ENCODE results near the gene ETFA.

ETFA gene

GRCh38 chr15:76258460-76258859, 52.8 kb downstream of the ETFA start:
- no peak overlapping the region for H3K9ac ChIP-seq (ENCODE audit: low read length in 5 of 5)
- peaks cover 3 to 12% (median 9%) of the 10 kb centered on the region in 5 donors for H3K9me3 ChIP-seq (ENCODE audit: control insufficient read depth in 5 of 5, low read length in 5 of 5)
- peaks cover 11 to 50% (median 47%) of the 10 kb centered on the region in 5 donors for H3K36me3 ChIP-seq (ENCODE audit: control insufficient read depth in 5 of 5, insufficient read depth in 5 of 5, low read length in 5 of 5)
- H3K27me3 ChIP-seq (ENCODE audit: control insufficient read depth in 5 of 5, insufficient read depth in 4 of 5, low read length in 5 of 5) = no peaks in the 10 kb centered on the region
- H3K27ac ChIP-seq (ENCODE audit: low read depth, low read length) = no peak overlapping the region
- H3K4me1 ChIP-seq (ENCODE audit: control insufficient read depth in 5 of 5, insufficient read depth in 5 of 5, low read length in 5 of 5) = peaks cover 0 to 5% (median 0%) of the 10 kb centered on the region in 5 donors
- H3K4me3 ChIP-seq (ENCODE audit: low read depth in 1 of 5, low read length in 5 of 5) = no peak overlapping the region

- no peak overlapping the region for H3K4me3 ChIP-seq (ENCODE audit: low read depth in 1 of 5, low read length in 5 of 5)
- peaks cover 7 to 12% (median 8%) of the 10 kb centered on the region in 5 donors for H3K36me3 ChIP-seq (ENCODE audit: control insufficient read depth in 5 of 5, insufficient read depth in 5 of 5, low read length in 5 of 5)
- H3K9ac ChIP-seq (ENCODE audit: low read length in 5 of 5) = no peak overlapping the region
- peaks cover 0 to 3% (median 0%) of the 10 kb centered on the region in 5 donors for H3K9me3 ChIP-seq (ENCODE audit: control insufficient read depth in 5 of 5, low read length in 5 of 5)
- no peaks in the 10 kb centered on the region for H3K27me3 ChIP-seq (ENCODE audit: control insufficient read depth in 5 of 5, insufficient read depth in 4 of 5, low read length in 5 of 5)
- peaks cover 0 to 5% (median 0%) of the 10 kb centered on the region in 5 donors for H3K4me1 ChIP-seq (ENCODE audit: control insufficient read depth in 5 of 5, insufficient read depth in 5 of 5, low read length in 5 of 5)
- H3K27ac ChIP-seq (ENCODE audit: low read depth, low read length) = no peak overlapping the region
Observed at GRCh38 chr15:76253691-76254473, 57.4 kb downstream of the ETFA start.

- Histone ChIP-seq H3K9me3 (ENCODE audit: control insufficient read depth in 5 of 5, low read length in 5 of 5) (peaks cover 0 to 3% (median 0%) of the 10 kb centered on the region in 5 donors), H3K4me3 (ENCODE audit: low read depth in 1 of 5, low read length in 5 of 5) (no peak overlapping the region), H3K36me3 (ENCODE audit: control insufficient read depth in 5 of 5, insufficient read depth in 5 of 5, low read length in 5 of 5) (peaks cover 0 to 8% (median 0%) of the 10 kb centered on the region in 5 donors), H3K4me1 (ENCODE audit: control insufficient read depth in 5 of 5, insufficient read depth in 5 of 5, low read length in 5 of 5) (peaks cover 0 to 5% (median 0%) of the 10 kb centered on the region in 5 donors), H3K27me3 (ENCODE audit: control insufficient read depth in 5 of 5, insufficient read depth in 4 of 5, low read length in 5 of 5) (no peaks in the 10 kb centered on the region), H3K9ac (ENCODE audit: low read length in 5 of 5) (no peak overlapping the region), H3K27ac (ENCODE audit: low read depth, low read length) (no peak overlapping the region)
Observed at GRCh38 chr15:76252249-76252648, 59.0 kb downstream of the ETFA start.

- peaks cover 0 to 3% (median 0%) of the 10 kb centered on the region in 5 donors for H3K9me3 ChIP-seq (ENCODE audit: control insufficient read depth in 5 of 5, low read length in 5 of 5)
- no peak overlapping the region for H3K9ac ChIP-seq (ENCODE audit: low read length in 5 of 5)
- peaks cover 0 to 5% (median 0%) of the 10 kb centered on the region in 5 donors for H3K4me1 ChIP-seq (ENCODE audit: control insufficient read depth in 5 of 5, insufficient read depth in 5 of 5, low read length in 5 of 5)
- peaks cover 0 to 11% (median 0%) of the 10 kb centered on the region in 5 donors for H3K36me3 ChIP-seq (ENCODE audit: control insufficient read depth in 5 of 5, insufficient read depth in 5 of 5, low read length in 5 of 5)
- no peak overlapping the region for H3K4me3 ChIP-seq (ENCODE audit: low read depth in 1 of 5, low read length in 5 of 5)
- no peaks in the 10 kb centered on the region for H3K27me3 ChIP-seq (ENCODE audit: control insufficient read depth in 5 of 5, insufficient read depth in 4 of 5, low read length in 5 of 5)
- H3K27ac ChIP-seq (ENCODE audit: low read depth, low read length) = no peak overlapping the region
Observed at GRCh38 chr15:76251717-76252116, 59.6 kb downstream of the ETFA start.

- no peak overlapping the region for H3K9ac ChIP-seq (ENCODE audit: low read length in 5 of 5)
- no peak overlapping the region for H3K27ac ChIP-seq (ENCODE audit: low read depth, low read length)
- no peaks in the 10 kb centered on the region for H3K9me3 ChIP-seq (ENCODE audit: control insufficient read depth in 5 of 5, low read length in 5 of 5)
- H3K4me1 ChIP-seq (ENCODE audit: control insufficient read depth in 5 of 5, insufficient read depth in 5 of 5, low read length in 5 of 5) = no peaks in the 10 kb centered on the region
- H3K36me3 ChIP-seq (ENCODE audit: control insufficient read depth in 5 of 5, insufficient read depth in 5 of 5, low read length in 5 of 5) = peaks cover 7 to 21% (median 10%) of the 10 kb centered on the region in 5 donors
- no peaks in the 10 kb centered on the region for H3K27me3 ChIP-seq (ENCODE audit: control insufficient read depth in 5 of 5, insufficient read depth in 4 of 5, low read length in 5 of 5)
- no peak overlapping the region for H3K4me3 ChIP-seq (ENCODE audit: low read depth in 1 of 5, low read length in 5 of 5)
Observed at GRCh38 chr15:76245072-76245610, 66.1 kb downstream of the ETFA start.

- Histone ChIP-seq H3K4me1 (ENCODE audit: control insufficient read depth in 5 of 5, insufficient read depth in 5 of 5, low read length in 5 of 5) (no peaks in the 10 kb centered on the region), H3K4me3 (ENCODE audit: low read depth in 1 of 5, low read length in 5 of 5) (no peak overlapping the region), H3K27ac (ENCODE audit: low read depth, low read length) (no peak overlapping the region), H3K9ac (ENCODE audit: low read length in 5 of 5) (no peak overlapping the region), H3K36me3 (ENCODE audit: control insufficient read depth in 5 of 5, insufficient read depth in 5 of 5, low read length in 5 of 5) (peaks cover 7 to 21% (median 10%) of the 10 kb centered on the region in 5 donors), H3K9me3 (ENCODE audit: control insufficient read depth in 5 of 5, low read length in 5 of 5) (no peaks in the 10 kb centered on the region), H3K27me3 (ENCODE audit: control insufficient read depth in 5 of 5, insufficient read depth in 4 of 5, low read length in 5 of 5) (no peaks in the 10 kb centered on the region)
Observed at GRCh38 chr15:76239786-76240185, 71.5 kb downstream of the ETFA start.

- Histone ChIP-seq H3K4me3 (ENCODE audit: low read depth in 1 of 5, low read length in 5 of 5) (no peak overlapping the region), H3K27ac (ENCODE audit: low read depth, low read length) (no peak overlapping the region), H3K9ac (ENCODE audit: low read length in 5 of 5) (no peak overlapping the region), H3K9me3 (ENCODE audit: control insufficient read depth in 5 of 5, low read length in 5 of 5) (no peaks in the 10 kb centered on the region), H3K4me1 (ENCODE audit: control insufficient read depth in 5 of 5, insufficient read depth in 5 of 5, low read length in 5 of 5) (no peaks in the 10 kb centered on the region), H3K27me3 (ENCODE audit: control insufficient read depth in 5 of 5, insufficient read depth in 4 of 5, low read length in 5 of 5) (no peaks in the 10 kb centered on the region), H3K36me3 (ENCODE audit: control insufficient read depth in 5 of 5, insufficient read depth in 5 of 5, low read length in 5 of 5) (peaks cover 0 to 10% (median 3%) of the 10 kb centered on the region in 5 donors)
Observed at GRCh38 chr15:76236350-76236749, 74.9 kb downstream of the ETFA start.

GRCh38 chr15:76235186-76235826, 76.0 kb downstream of the ETFA start:
- H3K9ac ChIP-seq (ENCODE audit: low read length in 5 of 5) = no peak overlapping the region
- no peaks in the 10 kb centered on the region for H3K4me1 ChIP-seq (ENCODE audit: control insufficient read depth in 5 of 5, insufficient read depth in 5 of 5, low read length in 5 of 5)
- H3K36me3 ChIP-seq (ENCODE audit: control insufficient read depth in 5 of 5, insufficient read depth in 5 of 5, low read length in 5 of 5) = peaks cover 7 to 15% (median 9%) of the 10 kb centered on the region in 5 donors
- no peak overlapping the region for H3K27ac ChIP-seq (ENCODE audit: low read depth, low read length)
- no peak overlapping the region for H3K4me3 ChIP-seq (ENCODE audit: low read depth in 1 of 5, low read length in 5 of 5)
- no peaks in the 10 kb centered on the region for H3K27me3 ChIP-seq (ENCODE audit: control insufficient read depth in 5 of 5, insufficient read depth in 4 of 5, low read length in 5 of 5)
- H3K9me3 ChIP-seq (ENCODE audit: control insufficient read depth in 5 of 5, low read length in 5 of 5) = no peaks in the 10 kb centered on the region

- Histone ChIP-seq H3K9ac (ENCODE audit: low read length in 5 of 5) (no peak overlapping the region), H3K4me3 (ENCODE audit: low read depth in 1 of 5, low read length in 5 of 5) (no peak overlapping the region), H3K36me3 (ENCODE audit: control insufficient read depth in 5 of 5, insufficient read depth in 5 of 5, low read length in 5 of 5) (peaks cover 8 to 13% (median 10%) of the 10 kb centered on the region in 5 donors), H3K27me3 (ENCODE audit: control insufficient read depth in 5 of 5, insufficient read depth in 4 of 5, low read length in 5 of 5) (no peaks in the 10 kb centered on the region), H3K4me1 (ENCODE audit: control insufficient read depth in 5 of 5, insufficient read depth in 5 of 5, low read length in 5 of 5) (no peaks in the 10 kb centered on the region), H3K9me3 (ENCODE audit: control insufficient read depth in 5 of 5, low read length in 5 of 5) (no peaks in the 10 kb centered on the region), H3K27ac (ENCODE audit: low read depth, low read length) (no peak overlapping the region)
Observed at GRCh38 chr15:76234337-76234889, 76.9 kb downstream of the ETFA start.

- no peak overlapping the region for H3K4me3 ChIP-seq (ENCODE audit: low read depth in 1 of 5, low read length in 5 of 5)
- peaks cover 9 to 18% (median 14%) of the 10 kb centered on the region in 5 donors for H3K36me3 ChIP-seq (ENCODE audit: control insufficient read depth in 5 of 5, insufficient read depth in 5 of 5, low read length in 5 of 5)
- H3K27ac ChIP-seq (ENCODE audit: low read depth, low read length) = no peak overlapping the region
- H3K4me1 ChIP-seq (ENCODE audit: control insufficient read depth in 5 of 5, insufficient read depth in 5 of 5, low read length in 5 of 5) = no peaks in the 10 kb centered on the region
- H3K9me3 ChIP-seq (ENCODE audit: control insufficient read depth in 5 of 5, low read length in 5 of 5) = no peaks in the 10 kb centered on the region
- no peak overlapping the region for H3K9ac ChIP-seq (ENCODE audit: low read length in 5 of 5)
- no peaks in the 10 kb centered on the region for H3K27me3 ChIP-seq (ENCODE audit: control insufficient read depth in 5 of 5, insufficient read depth in 4 of 5, low read length in 5 of 5)
Observed at GRCh38 chr15:76233921-76234320, 77.3 kb downstream of the ETFA start.

All from subcutaneous abdominal adipose tissue (tissue), 5 donors.